ENCODE results near the gene NPTX1.

DNA sequence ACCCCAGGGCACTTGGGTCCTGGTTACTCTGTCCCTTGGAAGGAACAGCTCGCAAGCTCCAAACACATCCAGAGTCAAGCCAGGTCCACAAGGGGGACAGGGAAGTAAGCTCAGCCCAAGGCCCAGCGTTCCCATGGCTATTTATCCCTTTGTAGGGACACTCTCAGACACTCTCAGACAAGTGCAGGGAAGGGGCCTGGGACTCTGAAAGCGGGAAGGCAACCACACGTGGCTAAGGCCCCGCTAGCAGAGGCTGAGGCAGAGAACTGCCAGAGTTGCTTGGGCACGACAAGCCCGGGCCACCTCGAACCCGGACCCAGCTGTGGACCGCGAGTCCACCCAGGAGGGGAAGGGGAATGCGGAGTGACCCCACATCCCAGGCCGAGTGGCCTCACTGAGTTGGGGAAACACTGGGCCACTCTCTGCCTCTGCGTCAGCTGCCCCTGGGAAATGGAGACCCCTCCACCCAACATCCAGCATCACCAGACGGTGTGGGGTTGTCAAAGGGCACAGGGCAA is 10.2 kb downstream of the NPTX1 start:
- TF ChIP-seq FOXM1 (CRISPR knock-in tag; IDR thresholded peaks at IDR 0.05): no peak
- TF ChIP-seq, protein P1, sequence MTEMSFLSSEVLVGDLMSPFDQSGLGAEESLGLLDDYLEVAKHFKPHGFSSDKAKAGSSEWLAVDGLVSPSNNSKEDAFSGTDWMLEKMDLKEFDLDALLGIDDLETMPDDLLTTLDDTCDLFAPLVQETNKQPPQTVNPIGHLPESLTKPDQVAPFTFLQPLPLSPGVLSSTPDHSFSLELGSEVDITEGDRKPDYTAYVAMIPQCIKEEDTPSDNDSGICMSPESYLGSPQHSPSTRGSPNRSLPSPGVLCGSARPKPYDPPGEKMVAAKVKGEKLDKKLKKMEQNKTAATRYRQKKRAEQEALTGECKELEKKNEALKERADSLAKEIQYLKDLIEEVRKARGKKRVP (CRISPR knock-in tag; IDR thresholded peaks at IDR 0.05): no peak
